Measurements from ENCODE around the gene FAM222B.
"Not testable (repeated sequence)": the region's sequence is repeated elsewhere in the genome, so short reads cannot be mapped to it uniquely, and the experiment has no call there.

Gene FAM222B

DNA sequence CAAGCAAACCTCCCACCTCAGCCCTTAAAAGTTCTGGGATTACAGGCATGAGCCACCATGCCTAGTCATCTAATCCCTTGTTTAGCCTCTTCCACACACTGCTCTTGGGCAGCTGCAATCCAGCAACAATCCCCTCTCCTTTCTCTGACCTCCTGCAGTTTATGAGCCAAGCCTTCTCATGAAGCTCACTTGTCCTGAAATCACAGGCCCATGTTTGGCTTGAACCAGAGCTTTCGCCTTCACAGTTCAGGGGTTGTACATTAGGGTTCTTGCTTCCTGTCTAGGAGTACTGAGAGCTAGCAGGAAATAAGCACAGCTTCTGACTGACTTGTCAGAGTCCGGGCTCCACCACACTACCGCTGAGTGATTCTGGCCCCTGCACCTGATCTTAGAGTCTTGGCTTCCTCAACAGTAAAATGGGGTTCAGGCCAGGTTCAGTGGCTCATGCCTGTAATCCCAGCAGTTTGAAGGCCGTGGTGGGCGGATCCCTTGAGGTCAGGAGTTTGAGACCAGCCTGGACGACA lies 28.5 kb upstream of the FAM222B start:
- DNase-seq: peak; percentile 38

DNA sequence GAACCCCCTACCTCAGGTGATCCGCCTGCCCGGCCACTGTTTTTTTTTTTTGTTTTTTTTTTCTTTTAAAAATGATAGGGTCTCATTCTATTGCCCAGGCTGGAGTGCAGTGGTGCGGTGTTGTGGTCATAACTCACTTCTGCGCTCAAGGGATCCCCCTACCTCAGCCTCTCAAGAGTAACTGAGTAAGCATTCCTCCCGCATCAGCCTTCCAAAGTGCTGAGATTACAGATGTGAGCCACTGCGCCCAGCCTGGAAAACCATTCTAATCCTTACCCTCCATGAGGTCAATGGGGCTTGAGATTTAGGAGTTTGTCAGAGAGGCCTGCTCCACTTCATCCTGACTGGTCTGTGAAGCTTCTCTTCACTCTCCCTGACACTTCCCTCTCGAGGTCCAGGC lies 24.7 kb upstream of the FAM222B start:
- no peak for DNase-seq

DNA sequence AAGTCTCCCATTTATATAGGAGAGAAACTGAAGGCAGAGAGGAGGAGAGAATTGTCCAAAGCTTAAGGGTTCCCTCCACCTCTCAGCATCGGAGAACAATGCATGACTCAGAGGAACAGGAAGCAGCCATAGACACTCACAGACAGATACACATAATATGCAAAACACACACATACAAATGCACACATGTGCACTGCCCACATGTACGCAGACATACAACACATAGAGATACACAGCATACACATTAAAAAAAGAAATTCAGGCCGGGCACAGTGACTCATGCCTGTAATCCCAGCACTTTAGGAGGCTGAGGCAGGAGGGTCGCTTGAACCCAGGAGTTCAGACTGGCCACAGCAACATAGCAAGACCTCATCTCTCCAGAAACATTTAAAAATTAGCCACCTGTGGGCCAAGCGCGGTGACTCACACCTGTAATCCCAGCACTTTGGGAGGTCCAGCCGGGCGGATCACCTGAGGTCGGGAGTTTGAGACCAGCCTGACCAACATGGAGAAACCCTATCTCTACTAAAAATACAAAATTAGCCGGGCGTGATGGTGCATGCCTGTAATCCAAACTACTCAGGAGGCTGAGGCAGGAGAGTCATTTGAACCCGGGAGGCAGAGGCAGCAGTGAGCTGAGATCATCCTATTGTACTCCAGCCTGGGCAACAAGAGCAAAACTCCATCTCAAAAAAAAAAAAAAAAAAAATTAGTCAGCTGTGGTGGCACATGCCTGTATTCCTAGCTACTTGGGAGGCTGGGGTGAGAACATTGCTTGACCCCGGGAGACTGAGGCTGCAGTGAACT lies 23.6 kb upstream of the FAM222B start:
- DNase-seq: no peak

DNA sequence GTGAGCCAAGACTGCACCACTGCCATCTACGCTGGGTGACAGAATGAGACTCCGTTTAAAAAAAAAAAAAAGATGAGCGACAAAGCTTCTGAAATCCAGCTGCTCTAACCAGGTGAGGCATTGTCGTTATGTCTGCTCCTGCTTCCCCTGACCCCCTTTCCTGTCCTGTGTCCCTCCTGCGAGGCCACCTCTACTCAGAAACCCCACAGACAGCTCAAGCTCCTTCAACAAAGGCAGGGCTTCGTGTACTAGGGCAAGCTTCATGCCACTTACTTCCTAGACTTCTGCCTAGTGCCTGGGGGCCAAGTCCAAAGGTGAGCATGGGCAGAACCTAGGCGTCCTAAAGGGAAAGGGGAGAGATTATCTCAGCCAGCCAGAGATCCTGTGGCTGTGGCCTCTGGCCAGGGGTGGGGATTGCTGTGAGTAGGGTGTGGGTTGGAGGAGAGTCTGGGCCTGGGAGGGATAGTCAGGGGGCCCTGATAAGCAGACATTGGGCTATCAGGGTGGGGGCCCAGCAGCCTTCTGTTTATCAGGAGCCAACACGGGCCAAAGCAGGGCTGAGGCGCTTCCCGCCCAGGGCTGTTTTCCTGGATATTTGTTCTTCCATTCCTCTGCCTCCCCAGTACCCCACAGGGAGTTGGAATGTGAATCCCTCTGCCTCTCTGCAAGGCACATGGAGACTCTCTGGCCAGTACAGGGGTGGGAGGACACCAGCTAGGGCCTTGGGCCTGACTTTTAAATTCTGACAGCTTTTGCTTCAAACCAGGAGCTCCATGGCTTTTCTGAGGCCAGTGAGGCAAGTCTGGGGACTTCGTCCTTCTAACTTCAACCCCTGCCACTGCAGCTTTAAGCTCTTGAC lies 22.6 kb upstream of the FAM222B start:
- DNase-seq: no peak

DNA sequence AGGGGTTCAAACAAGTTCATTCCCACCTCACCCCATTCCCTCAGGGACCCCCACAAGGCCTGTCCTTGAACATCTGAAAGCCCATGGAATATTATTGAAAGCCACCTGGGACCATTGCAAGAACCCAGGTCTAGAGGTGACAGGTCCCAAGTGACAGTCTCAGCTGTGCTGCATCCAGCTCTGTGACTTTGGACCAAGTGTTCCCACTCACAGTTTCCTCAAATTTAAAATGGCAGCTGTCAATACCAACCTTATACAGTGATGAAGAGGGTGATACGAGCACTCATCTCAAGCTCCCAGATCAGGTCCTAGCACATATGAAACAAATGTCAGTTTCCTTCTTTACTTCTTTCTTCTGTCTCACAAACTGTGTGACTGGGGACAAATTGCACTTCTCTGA lies 21.4 kb upstream of the FAM222B start:
- DNase-seq: no peak

DNA sequence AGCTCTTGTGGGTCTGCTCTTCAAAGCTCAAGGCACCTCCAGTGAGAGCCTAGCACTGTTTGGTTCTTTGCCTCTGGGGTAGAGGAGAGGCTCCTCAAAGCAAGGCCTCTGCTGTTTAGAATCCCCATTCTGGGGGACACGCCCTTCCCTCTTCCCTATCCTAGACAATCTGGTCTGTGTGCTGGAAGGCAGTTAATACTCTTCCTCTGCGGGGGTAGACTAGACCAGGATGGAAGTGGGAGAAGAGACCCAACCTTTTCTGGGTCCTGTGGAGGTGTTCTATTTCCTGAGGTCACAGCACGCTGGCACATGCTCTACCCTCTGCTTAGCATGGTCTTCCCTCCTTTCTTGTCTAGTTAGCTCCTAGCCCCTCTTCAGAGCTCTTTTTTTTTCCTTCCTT lies 20.0 kb upstream of the FAM222B start:
- no peak for DNase-seq

DNA sequence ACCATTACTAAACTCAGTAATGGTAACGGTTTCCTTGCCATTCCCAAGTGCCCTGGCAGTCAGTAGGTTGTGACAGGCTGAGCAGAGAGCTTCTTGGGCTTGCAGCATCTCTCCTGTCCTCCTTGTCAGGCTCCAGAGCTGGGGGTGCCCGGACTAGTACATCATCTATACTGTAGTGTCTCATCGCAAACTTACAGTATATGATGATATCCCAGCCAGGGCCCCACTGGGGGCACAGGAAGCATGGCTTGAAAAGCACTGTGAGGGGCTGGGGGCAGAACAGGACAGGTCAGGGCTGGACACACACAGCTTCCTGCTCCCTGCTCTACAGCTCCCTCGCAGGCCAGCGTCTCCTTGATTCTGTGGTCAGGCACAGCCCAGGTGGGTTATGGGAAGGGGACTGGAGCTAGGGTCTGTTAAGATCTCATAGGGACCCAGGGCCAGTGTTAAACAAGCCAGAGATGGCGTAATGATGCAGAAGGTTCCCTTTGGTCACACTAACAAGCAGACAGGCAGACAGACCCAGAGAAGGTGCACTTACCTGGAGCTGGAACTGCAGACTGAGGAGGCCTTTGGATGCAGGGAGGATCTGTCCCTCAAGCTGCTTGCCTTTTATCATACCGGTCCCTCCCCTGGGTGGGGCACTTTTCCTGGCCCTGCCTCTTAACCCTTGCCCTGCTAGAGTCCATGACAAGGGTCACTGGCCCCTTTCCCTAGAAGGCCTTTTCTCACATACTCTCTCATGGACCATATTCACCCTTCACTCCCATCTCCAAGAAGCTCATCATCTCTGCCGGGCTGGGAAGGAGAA lies 19.0 kb upstream of the FAM222B start:
- DNase-seq: no peak

DNA sequence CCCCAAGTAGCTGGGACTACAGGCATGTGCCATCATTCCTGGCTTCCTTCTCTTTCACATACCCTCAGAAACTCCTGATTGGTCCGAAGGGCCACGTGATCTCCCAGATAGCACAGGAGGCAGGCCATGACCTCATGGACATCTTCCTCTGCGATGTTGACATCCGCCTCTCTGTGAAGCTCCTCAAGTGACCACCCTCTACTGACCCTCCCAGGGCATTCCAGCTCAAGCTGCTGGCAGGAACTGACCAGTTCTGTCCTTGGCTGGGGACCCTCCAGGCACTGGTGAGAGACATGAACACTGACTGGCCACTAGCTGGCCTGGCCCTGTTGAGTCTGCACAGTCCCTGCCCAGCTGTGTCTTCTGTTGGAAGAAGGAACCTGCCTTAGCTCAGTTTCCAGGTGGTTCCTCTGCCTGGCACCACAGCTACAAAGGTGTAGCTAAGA lies 17.8 kb upstream of the FAM222B start:
- no peak for DNase-seq

DNA sequence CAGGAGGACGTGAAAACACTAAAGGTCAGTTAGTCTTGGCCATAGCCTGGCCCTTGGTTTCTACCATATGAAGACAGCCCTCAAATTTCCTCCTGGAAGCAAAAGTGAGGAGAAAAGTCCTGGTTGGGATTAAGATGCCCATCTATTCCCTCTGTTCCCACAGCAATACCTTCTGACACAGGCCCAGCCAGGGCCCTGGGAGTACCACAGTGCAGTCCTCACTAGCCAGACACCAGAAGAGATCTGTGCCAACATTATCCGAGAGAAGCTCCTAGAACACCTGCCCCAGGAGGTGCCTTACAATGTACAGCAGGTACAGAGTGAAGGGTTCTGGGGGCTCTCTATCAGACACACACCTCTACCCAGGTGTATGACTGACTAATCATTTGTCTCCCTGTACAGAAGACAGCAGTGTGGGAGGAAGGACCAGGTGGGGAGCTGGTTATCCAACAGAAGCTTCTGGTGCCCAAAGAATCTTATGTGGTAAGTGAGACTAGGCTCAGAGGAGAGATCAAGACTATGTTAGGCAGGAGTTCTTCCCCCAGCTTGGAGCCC lies 16.3 kb upstream of the FAM222B start:
- no peak for DNase-seq

DNA sequence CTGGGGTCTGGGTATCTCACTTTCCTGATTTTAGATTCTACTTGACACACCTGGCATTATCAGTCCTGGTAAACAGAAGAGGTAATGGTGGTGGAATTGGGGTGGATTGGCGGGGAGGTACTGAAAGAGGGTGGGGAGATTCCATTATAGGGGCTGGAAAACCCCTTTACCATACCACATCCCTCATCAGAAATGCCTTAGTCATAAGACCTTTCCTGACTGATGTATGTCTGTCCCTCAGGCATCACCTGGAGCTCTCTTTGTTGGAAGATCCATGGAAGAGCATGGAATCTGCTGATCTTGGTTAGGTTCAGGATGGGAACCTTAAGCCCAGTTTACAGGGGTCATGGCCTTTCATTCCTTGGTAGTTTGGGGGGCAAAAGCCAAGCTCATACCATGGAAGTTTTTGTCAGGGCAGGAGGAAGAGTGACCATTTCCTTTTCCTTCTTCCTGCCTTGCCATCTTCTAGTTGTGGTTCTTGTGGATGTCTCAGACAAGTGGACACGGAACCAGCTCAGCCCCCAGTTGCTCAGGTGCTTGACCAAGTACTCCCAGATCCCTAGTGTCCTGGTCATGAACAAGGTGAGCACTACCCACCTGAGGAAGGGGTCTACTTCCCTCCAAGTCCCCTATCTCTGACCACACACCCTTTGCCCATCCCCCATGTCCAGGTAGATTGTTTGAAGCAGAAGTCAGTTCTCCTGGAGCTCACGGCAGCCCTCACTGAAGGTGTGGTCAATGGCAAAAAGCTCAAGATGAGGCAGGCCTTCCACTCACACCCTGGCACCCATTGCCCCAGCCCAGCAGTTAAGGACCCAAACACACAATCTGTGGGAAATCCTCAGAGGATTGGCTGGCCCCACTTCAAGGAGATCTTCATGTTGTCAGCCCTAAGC lies 15.6 kb upstream of the FAM222B start:
- no peak for DNase-seq

DNA sequence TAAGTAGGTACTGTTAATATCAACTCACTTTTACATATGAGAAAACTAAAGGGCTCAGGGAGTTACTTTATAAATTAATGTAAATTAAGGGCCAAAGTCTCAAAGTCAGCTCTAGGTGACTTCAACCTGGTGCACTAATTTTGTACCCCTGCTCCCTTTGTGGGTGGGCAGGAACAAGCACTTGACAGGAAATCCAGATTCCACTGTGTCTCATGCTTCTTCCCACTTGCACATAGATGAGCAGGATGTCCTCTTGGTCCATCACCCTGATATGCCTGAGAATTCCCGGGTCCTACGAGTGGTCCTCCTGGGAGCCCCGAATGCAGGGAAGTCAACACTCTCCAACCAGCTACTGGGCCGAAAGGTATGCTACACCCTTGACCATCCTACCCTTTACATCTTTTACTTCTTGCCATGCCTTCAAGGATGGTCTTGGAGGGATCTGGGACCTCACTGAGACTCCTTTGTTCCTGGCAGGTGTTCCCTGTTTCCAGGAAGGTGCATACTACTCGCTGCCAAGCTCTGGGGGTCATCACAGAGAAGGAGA lies 13.5 kb upstream of the FAM222B start:
- DNase-seq: no peak

DNA sequence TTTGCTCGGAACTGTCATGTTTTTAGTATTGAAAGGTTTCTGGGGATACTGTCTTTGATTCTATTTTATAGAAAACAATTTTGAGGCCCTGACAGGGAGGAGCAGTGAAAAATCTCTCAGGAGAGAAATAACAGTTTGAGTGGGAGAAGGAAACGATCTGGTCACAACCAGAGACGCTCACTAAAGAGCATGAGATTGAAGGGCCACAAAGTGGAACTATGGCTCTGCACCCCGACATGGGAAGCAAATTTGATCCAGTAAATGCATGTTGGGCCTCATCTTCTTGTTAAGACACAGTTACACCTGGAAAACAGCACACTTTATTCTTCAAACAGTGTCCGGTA lies 12.7 kb upstream of the FAM222B start:
- no peak for DNase-seq

DNA sequence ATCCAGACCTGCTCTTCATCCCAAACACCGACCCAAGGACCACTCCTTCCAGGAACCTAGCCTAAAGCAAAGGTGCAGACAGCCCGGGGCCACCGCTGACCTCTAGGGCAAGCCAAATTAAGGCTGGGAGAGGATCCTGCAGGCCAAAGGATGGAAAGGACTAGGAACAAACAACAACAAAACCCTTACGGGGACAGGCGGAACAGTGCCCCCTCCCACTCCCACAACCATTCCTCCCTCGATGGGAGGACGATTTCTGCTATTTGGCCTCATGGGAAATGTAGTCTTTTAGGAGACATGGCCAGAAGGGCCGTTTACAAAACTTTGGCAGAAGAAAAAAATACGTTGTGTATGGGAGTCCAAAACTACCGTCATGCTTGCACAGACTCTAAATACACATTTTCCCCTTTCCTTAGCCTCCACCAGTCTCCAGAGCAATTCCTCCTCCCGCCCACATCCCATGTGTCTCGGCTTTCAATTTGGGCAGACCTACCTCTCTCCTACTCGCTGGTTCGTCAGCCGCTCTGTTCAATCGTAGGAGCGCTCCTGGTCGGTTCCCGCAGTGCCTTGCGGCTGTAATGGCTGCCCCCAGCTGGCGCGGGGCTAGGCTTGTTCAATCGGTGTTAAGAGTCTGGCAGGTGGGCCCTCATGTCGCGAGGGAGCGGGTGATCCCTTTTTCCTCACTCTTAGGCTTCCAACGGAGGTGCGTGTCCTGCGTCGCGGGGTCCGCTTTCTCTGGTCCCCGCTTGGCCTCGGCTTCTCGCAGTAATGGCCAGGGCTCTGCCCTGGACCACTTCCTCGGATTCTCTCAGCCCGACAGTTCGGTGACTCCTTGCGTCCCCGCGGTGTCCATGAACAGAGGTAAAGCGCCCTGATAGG lies 12.1 kb upstream of the FAM222B start, which contains the start of gene ERAL1:
Gene ERAL1, plus strand, starts transcription at position 560 of the 879 bp plus-strand sequence. Its CDS starts 19 bp downstream, at position 579.
- peak; percentile 81 for DNase-seq

DNA sequence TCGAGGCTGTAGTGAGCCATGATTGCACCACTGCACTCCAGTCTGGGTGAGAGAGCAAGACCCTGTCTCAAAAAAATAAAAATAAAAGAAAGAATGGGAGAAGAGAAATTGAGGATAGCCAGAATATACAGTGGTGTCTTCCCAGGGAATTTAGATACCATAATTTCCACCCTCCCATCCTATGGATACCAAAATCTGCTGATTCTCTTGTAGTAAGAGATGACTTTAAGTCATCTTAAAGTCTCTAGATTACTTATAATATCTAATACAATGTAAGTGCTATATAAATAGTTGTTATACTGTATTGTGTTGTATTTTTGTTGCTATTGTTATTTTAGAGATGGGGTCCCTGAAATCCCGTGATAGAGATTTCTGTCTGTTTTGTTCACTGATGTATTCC lies 10.7 kb upstream of the FAM222B start:
- DNase-seq: no peak

DNA sequence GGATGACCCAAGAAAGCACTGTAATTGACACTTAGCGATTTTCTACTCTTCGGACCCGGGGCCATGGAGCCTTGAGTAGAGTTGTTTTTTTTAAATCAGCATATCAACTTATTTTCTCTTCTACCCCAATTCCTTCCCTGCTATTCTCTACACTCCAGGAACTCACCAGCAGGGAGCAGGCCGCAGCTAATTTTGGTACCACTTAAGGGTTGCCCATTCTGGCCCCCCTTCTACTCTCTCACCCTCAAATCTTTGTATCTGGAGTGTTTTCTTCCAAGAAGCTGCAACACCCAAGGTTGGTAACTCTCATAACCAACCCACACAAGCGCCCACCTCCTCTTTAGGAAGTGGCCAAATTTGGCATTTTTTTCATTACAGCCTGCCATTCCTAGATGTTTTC lies 6.7 kb upstream of the FAM222B start:
- DNase-seq: no peak

DNA sequence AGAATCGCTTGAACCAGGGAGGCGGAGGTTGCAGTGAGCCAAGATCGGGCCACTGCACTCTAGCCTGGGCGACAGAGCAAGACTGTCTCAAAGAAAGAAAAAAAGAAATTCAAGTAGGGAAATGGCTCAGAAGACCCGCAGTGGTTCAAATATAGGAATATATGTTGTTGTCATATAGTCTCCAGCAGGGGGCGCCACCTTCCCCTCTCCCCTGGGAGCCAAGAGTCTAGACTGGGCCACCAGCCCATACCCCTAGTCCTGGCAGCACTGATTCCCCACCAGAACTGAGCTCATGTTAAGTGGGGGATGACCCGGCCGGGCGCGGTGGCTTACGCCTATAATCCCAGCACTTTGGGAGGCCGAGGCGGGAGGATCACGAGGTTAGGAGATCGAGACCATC lies 6.1 kb upstream of the FAM222B start:
- peak; percentile 47 for DNase-seq

DNA sequence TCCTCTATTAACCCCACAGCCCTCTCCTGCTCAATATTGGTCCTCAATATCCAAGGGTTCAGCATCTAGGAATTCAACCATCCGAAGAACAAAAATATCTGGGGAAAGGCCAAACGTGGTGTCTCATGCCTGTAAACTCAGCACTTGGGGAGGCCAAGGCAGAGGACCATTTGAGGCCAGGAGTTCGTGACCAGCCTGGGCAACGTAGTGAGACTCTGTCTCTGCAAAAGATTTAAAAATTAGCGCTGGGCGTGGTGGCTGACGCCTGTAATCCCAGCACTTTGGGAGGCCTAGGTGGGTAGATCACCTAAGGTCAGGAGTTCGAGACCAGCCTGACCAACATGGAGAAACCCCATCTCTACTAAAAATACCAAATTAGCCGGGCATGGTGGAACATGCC lies 4.1 kb upstream of the FAM222B start:
- DNase-seq: not testable (repeated sequence)

DNA sequence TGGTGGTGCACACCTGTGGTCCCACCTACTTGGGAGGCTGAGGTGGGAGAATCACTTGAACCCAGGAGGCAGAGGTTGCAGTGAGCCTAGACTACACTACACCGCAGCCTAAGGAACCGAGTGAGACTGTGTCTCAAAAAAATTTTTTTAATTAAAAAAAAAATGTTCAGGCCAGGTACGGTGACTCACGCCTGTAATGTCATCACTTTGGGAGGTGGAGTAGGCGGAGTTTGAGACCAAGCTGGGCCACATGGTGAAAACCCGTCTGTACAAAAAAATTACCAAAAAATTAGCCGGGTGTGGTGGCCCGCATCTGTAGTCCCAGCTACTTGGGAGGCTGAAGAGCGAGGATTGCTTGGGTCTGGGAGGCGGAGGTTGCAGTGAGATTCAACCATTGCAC lies 3.6 kb upstream of the FAM222B start:
- no peak for DNase-seq

DNA sequence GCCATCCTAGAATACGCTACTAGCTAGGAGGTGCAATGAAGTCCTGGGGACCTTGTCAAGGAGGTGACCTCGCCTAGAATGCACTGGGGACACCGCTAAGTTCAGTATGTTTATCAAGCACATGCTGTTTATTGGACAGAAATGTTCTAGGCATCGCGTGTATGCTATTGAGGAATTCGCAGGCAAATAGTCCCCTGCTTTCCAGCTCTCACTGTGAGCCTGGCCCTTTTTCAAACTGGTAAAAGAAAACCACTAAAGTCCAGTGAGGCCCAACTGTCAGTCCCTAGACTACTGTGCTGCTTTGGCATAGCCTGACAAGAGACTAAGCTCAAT lies 1.2 kb upstream of the FAM222B start:
- no peak for DNase-seq

DNA sequence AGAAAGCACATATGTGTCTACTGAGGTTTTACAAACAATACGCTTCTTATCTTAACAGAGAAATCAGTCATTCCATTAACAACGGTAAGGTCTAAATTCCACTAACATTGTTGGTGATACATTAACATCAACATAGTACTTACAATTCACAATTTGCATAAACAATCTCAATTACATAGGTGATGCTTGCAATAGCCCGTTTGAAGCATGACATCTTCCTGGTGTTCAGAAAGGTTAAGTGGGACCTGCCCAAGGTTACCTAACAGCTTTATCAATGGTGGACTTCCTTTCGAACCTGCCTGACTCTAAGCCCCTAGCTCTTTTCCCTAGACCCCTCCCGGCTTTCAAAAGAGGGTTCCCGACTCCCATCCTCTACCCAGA lies 699 bp downstream of the FAM222B start:
- no peak for DNase-seq
